ENCODE data around the gene CALB2.

- no peak for TF ChIP-seq CTCF (IDR thresholded peaks at IDR 0.05)
- TF ChIP-seq ZFX (IDR thresholded peaks at IDR 0.05; ENCODE audit: borderline replicate concordance) = no peak
Observed at GRCh38 chr16:71350821-71351557, 7.5 kb upstream of the CALB2 start.

Measured in 22Rv1 (cell line).